Tibial artery (tissue), 4 donors: ENCODE data around the gene PDE1C.

Source experiments
- DNase-seq, 2 donors: peaks; one replicate each; pipeline ENCODE4 v3.0.0-alpha.2; 2019
- H3K27ac ChIP-seq, 2 donors: fragments of 200-600 bp; sonication (generic) in 1 of 2; 1 replicate in 1 of 2; 2 replicates in 1 of 2; pipeline ENCODE4 v1.5.1; 2018 to 2019; ENCODE audit warnings: mild to moderate bottlenecking in 1 of 2
- H3K27me3 ChIP-seq, 2 donors: fragments of 200-600 bp; sonication (generic) in 1 of 2; one replicate each; pipeline versions ENCODE4 v1.5.1 to v1.6.0; 2016 to 2019
- H3K36me3 ChIP-seq, 3 donors: fragments of 200-600 bp; sonication (generic) in 2 of 3; one replicate each; pipeline ENCODE4 v1.5.1; 2016 to 2019; ENCODE audit warnings: mild to moderate bottlenecking in 2 of 3
- H3K4me1 ChIP-seq, 4 donors: fragments of 200-600 bp; sonication (generic) in 2 of 4; 1 replicate in 3 of 4; 2 replicates in 1 of 4; pipeline ENCODE4 v1.5.1; 2016 to 2019
- H3K4me3 ChIP-seq, 2 donors: fragments of 200-600 bp; sonication (generic) in 1 of 2; 1 replicate in 1 of 2; 2 replicates in 1 of 2; pipeline ENCODE4 v1.5.1; 2018 to 2019; ENCODE audit warnings: mild to moderate bottlenecking in 2 of 2
- H3K9me3 ChIP-seq, 3 donors: fragments of 200-600 bp; sonication (generic) in 1 of 3; one replicate each; pipeline ENCODE4 v1.5.1; 2016 to 2019
- CTCF ChIP-seq, 2 experiments: fragments of 200-600 bp in 1 of 2; fragments of 450-650 bp in 1 of 2; IDR thresholded peaks; one replicate each; pipeline ENCODE4 v1.5.1; 2017 to 2019; ENCODE audit warnings: antibody characterized with exemption in 2 of 2, mild to moderate bottlenecking in 1 of 2, moderate library complexity in 1 of 2
- intact Hi-C: fragments of 100-400 bp; cut with DNase I; formaldehyde crosslinking; loops from one replicate; pipeline ENCODE4 v1.15.0; 2023; ENCODE audit warnings: low total_unique reads

Gene PDE1C

GRCh38 chr7:31918706-31919393 lies 151.4 kb downstream of the PDE1C start:
- no peaks in the 10 kb centered on the region for H3K27me3 ChIP-seq
- no peaks in the 10 kb centered on the region for H3K9me3 ChIP-seq
- peak overlapping the region in 1 of 2 donors; percentile 13 for H3K27ac ChIP-seq
- no peak overlapping the region for H3K4me3 ChIP-seq
- DNase-seq = no peak
- H3K36me3 ChIP-seq = no peaks in the 10 kb centered on the region
- peaks cover 0 to 10% (median 0%) of the 10 kb centered on the region in 4 donors for H3K4me1 ChIP-seq
- no peak for TF ChIP-seq CTCF (IDR thresholded peaks at IDR 0.05)
- intact Hi-C loops = no loop called here

- TF ChIP-seq CTCF (IDR thresholded peaks at IDR 0.05) = no peak
- intact Hi-C loops = no loop called here
- Histone ChIP-seq H3K36me3 (no peaks in the 10 kb centered on the region), H3K27me3 (no peaks in the 10 kb centered on the region), H3K4me1 (peaks cover 0 to 10% (median 0%) of the 10 kb centered on the region in 4 donors), H3K27ac (no peak overlapping the region), H3K9me3 (no peaks in the 10 kb centered on the region), H3K4me3 (no peak overlapping the region)
- no peak for DNase-seq
Observed at GRCh38 chr7:31917256-31917655, 153.0 kb downstream of the PDE1C start.

- no peaks in the 10 kb centered on the region for H3K9me3 ChIP-seq
- no peak overlapping the region for H3K27ac ChIP-seq
- H3K4me3 ChIP-seq = no peak overlapping the region
- no peaks in the 10 kb centered on the region for H3K36me3 ChIP-seq
- DNase-seq = no peak
- H3K27me3 ChIP-seq = no peaks in the 10 kb centered on the region
- intact Hi-C loops = no loop called here
- TF ChIP-seq CTCF (IDR thresholded peaks at IDR 0.05) = no peak
- H3K4me1 ChIP-seq = no peaks in the 10 kb centered on the region
Observed at GRCh38 chr7:31910191-31910590, 160.0 kb downstream of the PDE1C start.

GRCh38 chr7:31906479-31907171 lies 163.6 kb downstream of the PDE1C start:
- no peak for TF ChIP-seq CTCF (IDR thresholded peaks at IDR 0.05)
- Histone ChIP-seq H3K4me1 (no peaks in the 10 kb centered on the region), H3K36me3 (no peaks in the 10 kb centered on the region), H3K27ac (no peak overlapping the region), H3K9me3 (no peaks in the 10 kb centered on the region), H3K27me3 (no peaks in the 10 kb centered on the region), H3K4me3 (no peak overlapping the region)
- intact Hi-C loops = no loop called here
- no peak for DNase-seq

GRCh38 chr7:31903962-31904361 lies 166.2 kb downstream of the PDE1C start:
- TF ChIP-seq CTCF (IDR thresholded peaks at IDR 0.05) = no peak
- Histone ChIP-seq H3K27ac (no peak overlapping the region), H3K9me3 (no peaks in the 10 kb centered on the region), H3K4me1 (no peaks in the 10 kb centered on the region), H3K27me3 (no peaks in the 10 kb centered on the region), H3K36me3 (no peaks in the 10 kb centered on the region), H3K4me3 (no peak overlapping the region)
- DNase-seq = no peak
- intact Hi-C loops = no loop called here
